ENCODE results near the gene TBX3. TPM values are rescaled to one million over a fixed set of nuclear protein-coding genes. Genes with fewer than 3 reads are reported as not detected.

TBX3 gene
- total RNA-seq, 2 experiments from 2014 or later, result not detected

GRCh38 chr12:114696443-114697242, 12.7 kb upstream of the TBX3 start:
- no peak overlapping the region for H3K4me3 Mint-ChIP-seq
- DNase-seq, result no peak
- H3K4me1 Mint-ChIP-seq (ENCODE audit: low read depth), result no peaks in the 10 kb centered on the region
- CTCF ChIA-PET, result interaction anchor here (1.6 kb wide), 1 partner anchor 34 kb away, joined by 4 read pairs; no protein-coding TSS in a partner anchor
- H3K27me3 Mint-ChIP-seq, result peaks cover 84% of the 10 kb centered on the region
- no peak for ATAC-seq
- H3K36me3 Mint-ChIP-seq (ENCODE audit: low read depth), result no peaks in the 10 kb centered on the region
- TF ChIP-seq CTCF (IDR thresholded peaks at IDR 0.05), result no peak
- no peaks in the 10 kb centered on the region for H3K9me3 Mint-ChIP-seq
- H3K27ac Mint-ChIP-seq, result no peak overlapping the region
- intact Hi-C loops (cut with micrococcal nuclease), result loop anchor here (10.0 kb wide), 1 partner anchor 1222 kb away; the partner anchor contains the start of gene LHX5
- POLR2A ChIA-PET, result no interaction called here

- intact Hi-C loops (cut with micrococcal nuclease), result loop anchor here (10.0 kb wide), 1 partner anchor 1220 kb away; the partner anchor contains the start of gene LHX5
- H3K4me1 Mint-ChIP-seq (ENCODE audit: low read depth), result no peaks in the 10 kb centered on the region
- ATAC-seq (no peak), DNase-seq (no peak)
- H3K9me3 Mint-ChIP-seq, result no peaks in the 10 kb centered on the region
- ChIA-PET CTCF (interaction anchor here (1.6 kb wide), 1 partner anchor 33 kb away, joined by 4 read pairs; no protein-coding TSS in a partner anchor), POLR2A (no interaction called here)
- no peak for TF ChIP-seq CTCF (IDR thresholded peaks at IDR 0.05)
- no peak overlapping the region for H3K27ac Mint-ChIP-seq
- no peaks in the 10 kb centered on the region for H3K36me3 Mint-ChIP-seq (ENCODE audit: low read depth)
- H3K4me3 Mint-ChIP-seq, result no peak overlapping the region
- H3K27me3 Mint-ChIP-seq, result peaks cover 89% of the 10 kb centered on the region
These were observed 11.3 kb upstream of the TBX3 start for GRCh38 chr12:114695305-114695592.

DNA sequence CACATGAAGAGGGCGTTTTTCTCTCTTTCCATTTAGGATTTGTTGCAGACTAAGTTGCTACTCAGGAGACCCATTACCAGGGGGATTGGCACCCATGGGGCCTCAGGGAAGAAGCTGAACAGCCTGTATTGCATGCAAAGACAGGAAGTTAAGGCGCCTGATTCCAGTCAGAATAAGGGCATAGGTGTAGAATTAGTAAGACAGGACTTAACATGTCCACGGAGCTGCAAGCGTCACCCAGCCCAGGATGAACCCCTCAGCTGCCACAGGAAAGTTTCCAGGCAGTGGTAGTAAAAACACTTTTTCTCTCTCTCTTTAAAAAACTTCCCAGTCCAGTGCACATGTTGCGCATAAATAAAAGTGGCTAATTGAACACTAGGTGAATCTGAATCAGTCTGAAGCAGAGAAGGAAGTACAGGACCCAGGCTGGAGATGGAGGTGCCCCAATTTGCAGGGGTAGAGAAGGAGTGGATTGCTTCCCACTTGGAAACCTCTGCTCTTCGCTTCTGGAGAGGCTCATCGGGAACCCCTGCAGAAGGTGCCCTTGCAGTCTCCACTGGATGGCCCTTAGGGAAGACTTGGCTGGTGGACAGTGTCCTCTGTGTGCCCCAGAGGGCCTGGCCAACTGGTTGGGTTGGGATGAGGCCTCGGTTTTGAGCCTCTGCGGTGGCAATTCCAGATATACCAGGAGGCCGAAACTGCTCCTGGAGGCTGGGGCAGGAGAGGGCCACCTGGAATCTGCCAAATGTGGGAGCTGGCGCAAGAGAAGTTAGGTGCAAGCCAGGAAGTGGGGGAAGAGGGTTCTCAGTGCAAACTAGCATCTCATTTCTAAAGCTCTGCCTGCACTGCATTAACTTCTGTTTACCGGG, 10.7 kb upstream of the TBX3 start:
- no peak for TF ChIP-seq CTCF (IDR thresholded peaks at IDR 0.05)
- Mint-ChIP-seq H3K4me1 (ENCODE audit: low read depth) (no peaks in the 10 kb centered on the region), H3K9me3 (no peaks in the 10 kb centered on the region), H3K4me3 (no peak overlapping the region), H3K36me3 (ENCODE audit: low read depth) (no peaks in the 10 kb centered on the region), H3K27ac (no peak overlapping the region), H3K27me3 (peaks cover 88% of the 10 kb centered on the region)
- ATAC-seq (no peak), DNase-seq (no peak)
- intact Hi-C loops (cut with micrococcal nuclease), result loop anchor here (10.0 kb wide), 1 partner anchor 1220 kb away; the partner anchor contains the start of gene LHX5
- ChIA-PET POLR2A (no interaction called here), CTCF (no interaction called here)

GRCh38 chr12:114693532-114693931, 9.6 kb upstream of the TBX3 start:
- intact Hi-C loops (cut with micrococcal nuclease), result loop anchor here (10.0 kb wide), 1 partner anchor 1219 kb away; the partner anchor contains the start of gene LHX5
- H3K27ac Mint-ChIP-seq, result no peak overlapping the region
- ChIA-PET POLR2A (no interaction called here), CTCF (no interaction called here)
- no peak for ATAC-seq
- H3K4me3 Mint-ChIP-seq, result no peak overlapping the region
- no peak for DNase-seq
- no peaks in the 10 kb centered on the region for H3K4me1 Mint-ChIP-seq (ENCODE audit: low read depth)
- peaks cover 90% of the 10 kb centered on the region for H3K27me3 Mint-ChIP-seq
- H3K36me3 Mint-ChIP-seq (ENCODE audit: low read depth), result no peaks in the 10 kb centered on the region
- no peak for TF ChIP-seq CTCF (IDR thresholded peaks at IDR 0.05)
- no peaks in the 10 kb centered on the region for H3K9me3 Mint-ChIP-seq

Measured in activated CD8-positive, alpha-beta T cell treated with anti-CD3 and anti-CD28 coated beads for 36 hours (primary cell).